Fibroblast of pulmonary artery (primary cell): ENCODE data around the gene CENPP.
A peak's percentile ranks its signal among the peaks of the same experiment; 100 is the strongest.
"Not testable (repeated sequence)": the region's sequence is repeated elsewhere in the genome, so short reads cannot be mapped to it uniquely, and the experiment has no call there.

Source experiments
- DNase-seq: peaks from one replicate; pipeline ENCODE4 v3.0.0-alpha.2; 2010; ENCODE audit warnings: low read depth
- H3K4me3 ChIP-seq: replicated peaks from 2 replicates; pipeline ENCODE4 v1.5.1; 2011; ENCODE audit warnings: low read depth, mild to moderate bottlenecking, control low read depth, low read length, moderate library complexity
- TF ChIP-seq, protein P1 (sequence below): IDR thresholded peaks from 2 replicates; pipeline ENCODE4 v1.5.1; 2011; ENCODE audit warnings: mild to moderate bottlenecking, control low read depth, low read length, inconsistent platforms; ENCODE audit errors: missing control alignments

Gene CENPP

DNA sequence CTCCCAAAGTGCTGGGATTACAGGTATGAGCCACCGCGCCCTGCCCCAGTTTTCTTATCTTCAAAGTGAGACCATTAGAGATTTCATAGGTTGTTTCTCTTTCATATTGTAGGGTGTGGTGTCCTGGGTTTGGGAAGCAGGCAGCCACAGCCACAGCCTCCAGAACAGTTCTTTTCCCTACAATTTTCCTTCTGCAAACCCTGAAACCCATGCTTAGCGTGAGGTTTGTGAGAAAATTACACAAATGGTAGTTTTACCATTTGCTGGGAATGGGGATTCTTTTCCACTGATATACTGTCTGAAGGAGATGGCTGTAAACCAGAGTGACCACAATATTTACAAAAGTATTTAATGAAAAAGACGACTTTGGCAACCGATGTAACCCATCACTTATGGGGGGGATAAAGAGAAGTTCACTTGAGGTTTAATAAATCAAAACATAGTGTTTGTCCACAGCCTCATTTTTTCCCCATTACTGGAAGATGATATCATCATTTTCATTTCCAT, 236.8 kb downstream of the CENPP start:
- no peak for DNase-seq
- TF ChIP-seq, protein P1, sequence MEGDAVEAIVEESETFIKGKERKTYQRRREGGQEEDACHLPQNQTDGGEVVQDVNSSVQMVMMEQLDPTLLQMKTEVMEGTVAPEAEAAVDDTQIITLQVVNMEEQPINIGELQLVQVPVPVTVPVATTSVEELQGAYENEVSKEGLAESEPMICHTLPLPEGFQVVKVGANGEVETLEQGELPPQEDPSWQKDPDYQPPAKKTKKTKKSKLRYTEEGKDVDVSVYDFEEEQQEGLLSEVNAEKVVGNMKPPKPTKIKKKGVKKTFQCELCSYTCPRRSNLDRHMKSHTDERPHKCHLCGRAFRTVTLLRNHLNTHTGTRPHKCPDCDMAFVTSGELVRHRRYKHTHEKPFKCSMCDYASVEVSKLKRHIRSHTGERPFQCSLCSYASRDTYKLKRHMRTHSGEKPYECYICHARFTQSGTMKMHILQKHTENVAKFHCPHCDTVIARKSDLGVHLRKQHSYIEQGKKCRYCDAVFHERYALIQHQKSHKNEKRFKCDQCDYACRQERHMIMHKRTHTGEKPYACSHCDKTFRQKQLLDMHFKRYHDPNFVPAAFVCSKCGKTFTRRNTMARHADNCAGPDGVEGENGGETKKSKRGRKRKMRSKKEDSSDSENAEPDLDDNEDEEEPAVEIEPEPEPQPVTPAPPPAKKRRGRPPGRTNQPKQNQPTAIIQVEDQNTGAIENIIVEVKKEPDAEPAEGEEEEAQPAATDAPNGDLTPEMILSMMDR: no peak
- H3K4me3 ChIP-seq: no peak overlapping the region

DNA sequence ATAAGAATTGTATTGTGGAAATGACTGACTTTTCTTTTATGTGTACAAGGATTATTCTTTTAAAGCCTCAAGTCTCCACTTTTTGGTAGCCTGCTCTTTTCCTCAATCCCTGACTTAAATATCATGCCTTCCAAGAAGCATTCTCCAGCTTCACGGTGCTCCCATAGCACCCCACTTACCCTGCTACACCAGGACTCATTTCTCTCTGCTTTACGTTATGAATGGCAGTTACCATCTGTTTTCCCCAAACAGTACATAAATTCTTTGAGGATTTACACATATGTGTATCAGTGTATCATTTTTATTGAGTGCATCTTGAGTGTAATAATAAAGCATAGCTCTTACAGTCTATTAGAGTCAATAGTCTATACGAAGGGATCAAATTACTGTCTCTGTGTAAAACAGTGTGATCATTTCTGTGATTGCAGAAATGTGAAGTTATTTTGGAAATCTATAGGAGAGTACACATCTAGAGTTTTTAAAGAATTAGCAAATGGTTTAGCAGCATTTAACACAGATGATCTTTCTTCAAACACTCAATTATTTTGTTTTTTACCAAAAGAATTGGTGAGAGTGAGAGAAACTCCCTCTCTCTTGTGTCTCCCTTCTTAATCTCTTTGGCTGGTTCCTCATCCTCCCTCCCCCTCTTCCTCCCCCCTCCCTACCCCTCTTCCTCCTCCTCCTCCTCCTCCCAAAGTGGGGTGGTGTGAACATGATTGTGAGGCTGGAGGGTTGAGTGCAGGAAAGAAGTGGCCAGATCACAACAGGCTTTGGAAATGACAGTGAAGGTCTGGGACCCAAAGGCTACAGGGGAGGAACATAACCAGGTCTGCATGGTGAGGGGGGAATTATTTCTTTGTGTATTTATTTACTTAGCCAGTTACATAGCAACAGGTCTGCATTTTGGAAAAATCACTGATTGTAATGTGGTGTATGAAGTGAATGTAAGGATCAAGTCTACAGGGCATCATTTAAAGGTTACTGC, 237.7 kb downstream of the CENPP start:
- peak; percentile 19 for DNase-seq
- TF ChIP-seq, protein P1: no peak
- H3K4me3 ChIP-seq: no peak overlapping the region

DNA sequence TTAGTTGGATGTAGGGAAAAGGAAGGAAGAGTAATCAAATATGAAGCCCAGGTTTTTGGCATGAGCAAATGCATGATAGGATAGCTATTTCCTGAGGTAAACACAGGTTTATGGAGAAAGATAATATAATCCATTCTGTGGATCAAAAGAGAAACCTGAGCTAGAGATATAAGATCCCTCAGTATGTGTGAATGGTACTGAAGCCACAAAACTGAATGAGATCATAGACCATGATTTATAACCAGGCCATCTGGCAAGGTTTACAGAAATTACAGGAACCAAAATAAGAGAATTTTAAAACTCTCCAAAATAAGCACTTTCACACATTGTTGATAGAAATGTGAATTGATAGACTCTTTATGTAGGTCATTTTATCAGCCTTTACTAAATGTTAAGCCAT, 238.8 kb downstream of the CENPP start:
- H3K4me3 ChIP-seq: no peak overlapping the region
- TF ChIP-seq, protein P1: no peak
- no peak for DNase-seq

DNA sequence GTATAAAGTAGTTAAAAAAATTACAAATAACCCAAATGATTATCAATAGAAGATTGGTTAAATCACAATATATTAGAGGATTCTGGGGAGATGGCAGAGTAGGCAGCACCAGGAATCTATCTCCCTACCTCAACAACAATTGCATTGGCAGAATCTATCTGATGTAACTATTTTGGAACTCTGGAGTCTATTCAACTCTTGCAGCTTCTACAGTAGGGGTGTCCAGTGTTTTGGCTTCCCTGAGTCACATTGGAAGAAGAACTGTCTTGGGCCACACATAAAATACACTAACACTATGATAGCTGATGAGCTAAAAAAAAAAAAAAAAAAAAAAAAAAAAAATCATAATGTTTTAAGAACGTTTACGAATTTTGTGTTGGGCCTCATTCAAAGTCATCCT, 239.2 kb downstream of the CENPP start:
- TF ChIP-seq, protein P1: no peak
- no peak for DNase-seq
- no peak overlapping the region for H3K4me3 ChIP-seq

DNA sequence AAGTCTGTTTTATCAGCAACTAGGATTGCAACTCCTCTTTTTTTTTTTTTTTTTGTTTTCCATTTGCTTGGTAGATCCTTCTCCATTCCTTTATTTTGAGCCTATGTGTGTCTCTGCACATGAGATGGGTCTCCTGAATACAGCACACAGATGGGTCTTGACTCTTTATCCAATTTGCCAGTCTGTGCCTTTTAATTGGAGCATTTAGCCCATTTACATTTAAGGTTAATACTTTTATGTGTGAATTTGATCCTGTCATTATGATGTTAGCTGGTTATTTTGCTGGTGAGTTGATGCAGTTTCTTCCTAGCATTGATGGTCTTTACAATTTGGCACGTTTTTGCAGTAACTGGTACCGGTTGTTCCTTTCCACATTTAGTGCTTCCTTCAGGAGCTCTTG, 246.1 kb downstream of the CENPP start:
- H3K4me3 ChIP-seq, DNase-seq: not testable (repeated sequence)

DNA sequence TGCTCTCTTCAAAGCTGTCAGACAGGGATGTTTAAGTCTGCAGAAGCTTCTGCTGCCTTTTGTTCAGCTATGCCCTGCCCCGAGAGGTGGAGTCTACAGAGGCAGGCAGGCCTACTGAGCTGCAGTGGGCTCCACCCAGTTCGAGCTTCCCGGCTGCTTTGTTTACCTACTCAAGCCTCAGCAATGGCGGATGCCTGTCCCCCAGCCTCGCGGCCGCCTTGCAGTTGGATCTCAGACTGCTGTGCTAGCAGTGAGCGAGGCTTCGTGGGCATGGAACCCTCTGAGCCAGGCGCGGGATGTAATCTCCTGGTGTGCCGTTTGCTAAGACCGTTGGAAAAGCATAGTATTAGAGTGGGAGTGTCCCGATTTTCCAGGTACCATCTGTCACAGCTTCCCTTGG, 247.9 kb downstream of the CENPP start:
- DNase-seq, H3K4me3 ChIP-seq: not testable (repeated sequence)

DNA sequence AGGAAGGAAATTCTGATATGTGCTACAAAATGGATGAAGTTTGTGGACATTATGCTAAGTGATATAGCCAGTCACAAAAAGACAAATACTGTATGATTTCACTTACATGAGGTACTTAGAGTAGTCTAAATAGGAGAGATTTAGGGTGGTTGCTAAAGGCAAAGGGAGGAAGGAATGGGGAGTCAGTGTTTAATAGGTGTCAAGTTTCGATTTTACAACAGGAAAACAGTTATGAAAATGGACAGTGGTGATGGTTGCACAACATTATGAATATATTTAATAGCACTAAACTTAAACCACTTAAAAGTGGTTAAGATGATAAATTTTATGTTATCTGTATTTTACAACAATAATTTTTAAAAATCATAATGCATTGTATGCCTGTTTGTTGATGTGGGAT, 250.4 kb downstream of the CENPP start:
- no peak overlapping the region for H3K4me3 ChIP-seq
- TF ChIP-seq, protein P1: no peak
- DNase-seq: no peak

DNA sequence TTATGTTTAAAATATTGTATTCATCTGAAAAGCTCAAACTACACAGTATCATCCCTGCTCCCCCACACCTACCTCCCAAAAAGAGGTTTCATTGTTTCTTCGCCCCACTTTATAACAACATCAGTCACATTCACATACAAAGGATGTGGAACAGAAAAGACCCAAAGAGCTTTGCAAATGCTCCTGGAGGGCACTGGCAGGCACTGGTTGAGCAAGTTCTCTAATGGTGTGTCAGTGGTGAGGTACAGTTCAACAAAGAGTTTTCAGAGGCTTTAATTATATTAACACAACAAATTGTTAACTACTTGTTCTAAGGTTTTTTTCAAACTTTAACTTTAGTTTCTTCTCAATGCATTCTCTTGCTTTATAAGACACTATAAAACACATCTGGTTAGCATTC, 264.2 kb downstream of the CENPP start:
- H3K4me3 ChIP-seq: no peak overlapping the region
- TF ChIP-seq, protein P1: no peak
- no peak for DNase-seq
